HepG2 (cell line): ENCODE results near the gene DDR2. TPM values are rescaled to one million over a fixed set of nuclear protein-coding genes. Genes with fewer than 3 reads are reported as not detected.

ENCODE experiments used
- ARID5B ChIP-seq: IDR thresholded peaks from 2 replicates; pipeline ENCODE4 v1.4.0; 2020; ENCODE audit warnings: mild to moderate bottlenecking, missing genetic modification reagents
- ELF1 ChIP-seq: sonication (generic); formaldehyde crosslinking; IDR thresholded peaks from 2 replicates; pipeline ENCODE4 v1.4.0; 2020; ENCODE audit warnings: missing genetic modification reagents
- MTERF4 ChIP-seq: sonication (generic); formaldehyde crosslinking; IDR thresholded peaks from 2 replicates; pipeline ENCODE4 v1.8.0; 2023; ENCODE audit warnings: mild to moderate bottlenecking, missing genetic modification reagents
- MYNN ChIP-seq: sonication (generic); formaldehyde crosslinking; IDR thresholded peaks from 2 replicates; pipeline ENCODE4 v1.4.0; 2020; ENCODE audit warnings: mild to moderate bottlenecking, low read depth, missing genetic modification reagents
- PHF21A ChIP-seq: sonication (generic); formaldehyde crosslinking; IDR thresholded peaks from 2 replicates; pipeline ENCODE4 v1.5.0; 2020; ENCODE audit warnings: mild to moderate bottlenecking, missing genetic modification reagents
- SMC3 ChIP-seq: IDR thresholded peaks from 2 replicates; pipeline ENCODE4 v1.6.1; 2011; ENCODE audit warnings: low read length, improper control_type of control experiment
- ZBTB20 ChIP-seq: sonication (generic); formaldehyde crosslinking; IDR thresholded peaks from 2 replicates; pipeline ENCODE4 v1.8.1; 2023; ENCODE audit warnings: missing genetic modification reagents, low read depth, mild to moderate bottlenecking, borderline replicate concordance
- ZBTB44 ChIP-seq: sonication (generic); formaldehyde crosslinking; IDR thresholded peaks from 2 replicates; pipeline ENCODE4 v1.4.0; 2020; ENCODE audit warnings: missing genetic modification reagents
- ZFP90 ChIP-seq: sonication (generic); formaldehyde crosslinking; IDR thresholded peaks from 2 replicates; pipeline ENCODE4 v1.8.0; 2022; ENCODE audit warnings: missing genetic modification reagents, mild to moderate bottlenecking, inconsistent platforms, borderline replicate concordance
- ZNF292 ChIP-seq: sonication (generic); formaldehyde crosslinking; IDR thresholded peaks from 2 replicates; pipeline ENCODE4 v1.8.1; 2022; ENCODE audit warnings: mild to moderate bottlenecking, low read depth, missing genetic modification reagents, borderline replicate concordance
- ZNF646 ChIP-seq: sonication (generic); formaldehyde crosslinking; IDR thresholded peaks from 2 replicates; pipeline ENCODE4 v1.9.0; 2021; ENCODE audit warnings: mild to moderate bottlenecking, missing genetic modification reagents
- ZSCAN31 ChIP-seq: sonication (generic); formaldehyde crosslinking; IDR thresholded peaks from 2 replicates; pipeline ENCODE4 v1.5.0; 2020; ENCODE audit warnings: low read depth, mild to moderate bottlenecking, missing genetic modification reagents
- polyA plus RNA-seq, 8 experiments: library from polyadenylated mRNA; depleted of rRNA in 3 of 8; stranded (reverse) in 7 of 8; unstranded in 1 of 8; fragments of >200 nt; fragmentation: Illumina TruSeq in 4 of 8; extraction: Trizol in 4 of 8; gene quantifications; 2 replicates each; pipeline versions ENCODE4 v1.2.1 to v1.2.3, GENCODE V29; 2011 to 2016; ENCODE audit warnings: low read depth in 4 of 8, missing spikeins in 1 of 8, mixed read lengths in 1 of 8; ENCODE audit not compliant: insufficient read depth in 1 of 8
- total RNA-seq, 5 experiments: library from RNA; depleted of rRNA; stranded (reverse); fragments of >200 nt; fragmentation: Illumina TruSeq; extraction: Trizol; gene quantifications; 2 replicates each; pipeline ENCODE4 v1.2.3, GENCODE V29; 2016; ENCODE audit warnings: low read depth in 1 of 5

DDR2 gene
- total and polyA plus RNA-seq, 2 of the 13 experiments (the other 11 are each of a cell fraction or from before 2014, with no cell fraction given), result 0.36 to 0.38 TPM

GRCh38 chr1:162696286-162696862 lies 64.1 kb downstream of the DDR2 start (continued):
- no peak for TF ChIP-seq MYNN
- TF ChIP-seq ZSCAN31 (CRISPR knock-in tag), result peak; percentile 47; the same call in 1 of the 2 replicates
- TF ChIP-seq ZBTB20, result peak; percentile 49; the same call in 1 of the 2 replicates
- TF ChIP-seq ZNF646 (CRISPR knock-in tag), result no peak
- TF ChIP-seq ARID5B (CRISPR knock-in tag), result peak; percentile 65
- no peak for TF ChIP-seq ELF1
- TF ChIP-seq ZNF292 (CRISPR knock-in tag), result peak; percentile 78
- TF ChIP-seq SMC3, result no peak
- TF ChIP-seq MTERF4 (CRISPR knock-in tag), result no peak
- TF ChIP-seq PHF21A (CRISPR knock-in tag), result peak; percentile 79; the same call in 1 of the 2 replicates
- TF ChIP-seq ZBTB44 (CRISPR knock-in tag), result no peak
- TF ChIP-seq ZFP90 (CRISPR knock-in tag), result peak; percentile 61; the same call in 1 of the 2 replicates
- TF ChIP-seq, all 625 proteins: peak for 79
